OCI-LY3 (cell line): Measurements from ENCODE around the gene S1PR2.

Source experiments
- H2AFZ ChIP-seq: fragments of 200-600, 300-600 bp; shearing (Covaris generic); 2 replicates; pipeline ENCODE4 v1.6.0; 2014; ENCODE audit warnings: antibody characterized with exemption, low read depth, low read length
- H3K27ac ChIP-seq: fragments of 200-600, 300-600 bp; sonication (generic); 2 replicates; pipeline ENCODE4 v1.5.1; 2014; ENCODE audit warnings: mild to moderate bottlenecking, low read length, moderate library complexity, mixed read lengths
- H3K27me3 ChIP-seq: fragments of 200-600, 300-600 bp; sonication (generic); 2 replicates; pipeline ENCODE4 v1.6.1; 2014; ENCODE audit warnings: low read depth, low read length, mixed read lengths
- H3K36me3 ChIP-seq: fragments of 200-600, 300-600 bp; sonication (generic); replicated peaks from 2 replicates; pipeline ENCODE3; 2014; ENCODE audit warnings: low read depth, low read length, mixed read lengths
- H3K4me1 ChIP-seq: fragments of 300-600, 200-600 bp; sonication (generic); 2 replicates; pipeline ENCODE4 v1.6.1; 2014; ENCODE audit warnings: low read length, mixed read lengths
- H3K4me2 ChIP-seq: fragments of 200-600, 300-600 bp; sonication (generic); 2 replicates; pipeline ENCODE4 v1.6.1; 2014; ENCODE audit warnings: low read length, mixed read lengths
- H3K4me3 ChIP-seq: fragments of 300-600, 200-600 bp; sonication (generic); 2 replicates; pipeline ENCODE4 v1.5.1; 2014; ENCODE audit warnings: antibody characterized with exemption, mild to moderate bottlenecking, low read length, moderate library complexity
- H3K79me2 ChIP-seq: fragments of 300-600, 200-600 bp; shearing (Covaris generic); 2 replicates; pipeline ENCODE4 v1.6.1; 2014; ENCODE audit warnings: mild to moderate bottlenecking, low read length, mixed read lengths
- H3K9ac ChIP-seq: fragments of 300-600, 200-600 bp; shearing (Covaris generic); 2 replicates; pipeline ENCODE4 v1.6.0; 2014; ENCODE audit warnings: mild to moderate bottlenecking, low read length, moderate library complexity
- H3K9me3 ChIP-seq: fragments of 200-600, 300-600 bp; shearing (Covaris generic); 2 replicates; pipeline ENCODE4 v1.6.1; 2014; ENCODE audit warnings: low read length, mixed read lengths; ENCODE audit not compliant: insufficient read depth
- H4K20me1 ChIP-seq: fragments of 200-600, 300-600 bp; sonication (generic); 2 replicates; pipeline ENCODE4 v1.6.1; 2016; ENCODE audit warnings: low read length, mixed read lengths; ENCODE audit not compliant: insufficient read depth
- EZH2phosphoT487 ChIP-seq: fragments of 200-600 bp; shearing (Covaris generic); IDR thresholded peaks from 2 replicates; pipeline ENCODE4 v1.6.1; 2018; ENCODE audit warnings: antibody characterized with exemption, mixed run types, low read depth
- TF ChIP-seq, protein P1 (sequence below): fragments of 200-600, 300-600 bp; sonication (generic); IDR thresholded peaks from 2 replicates; pipeline ENCODE4 v1.5.1; 2014; ENCODE audit warnings: antibody characterized with exemption, low read length, low read depth

S1PR2 gene

GRCh38 chr19:10224337-10224736 lies 6.8 kb downstream of the S1PR2 start:
- Histone ChIP-seq H3K36me3 (peaks cover 18% of the 10 kb centered on the region), H4K20me1 (peaks cover 33% of the 10 kb centered on the region), H3K9ac (no peak overlapping the region), H3K4me3 (no peak overlapping the region), H3K79me2 (peaks cover 21% of the 10 kb centered on the region), H2AFZ (no peak overlapping the region), H3K27ac (no peak overlapping the region), H3K4me1 (peaks cover 30% of the 10 kb centered on the region), H3K27me3 (no peaks in the 10 kb centered on the region), H3K4me2 (no peak overlapping the region), H3K9me3 (no peaks in the 10 kb centered on the region)
- no peak for TF ChIP-seq EZH2phosphoT487
- TF ChIP-seq, protein P1, sequence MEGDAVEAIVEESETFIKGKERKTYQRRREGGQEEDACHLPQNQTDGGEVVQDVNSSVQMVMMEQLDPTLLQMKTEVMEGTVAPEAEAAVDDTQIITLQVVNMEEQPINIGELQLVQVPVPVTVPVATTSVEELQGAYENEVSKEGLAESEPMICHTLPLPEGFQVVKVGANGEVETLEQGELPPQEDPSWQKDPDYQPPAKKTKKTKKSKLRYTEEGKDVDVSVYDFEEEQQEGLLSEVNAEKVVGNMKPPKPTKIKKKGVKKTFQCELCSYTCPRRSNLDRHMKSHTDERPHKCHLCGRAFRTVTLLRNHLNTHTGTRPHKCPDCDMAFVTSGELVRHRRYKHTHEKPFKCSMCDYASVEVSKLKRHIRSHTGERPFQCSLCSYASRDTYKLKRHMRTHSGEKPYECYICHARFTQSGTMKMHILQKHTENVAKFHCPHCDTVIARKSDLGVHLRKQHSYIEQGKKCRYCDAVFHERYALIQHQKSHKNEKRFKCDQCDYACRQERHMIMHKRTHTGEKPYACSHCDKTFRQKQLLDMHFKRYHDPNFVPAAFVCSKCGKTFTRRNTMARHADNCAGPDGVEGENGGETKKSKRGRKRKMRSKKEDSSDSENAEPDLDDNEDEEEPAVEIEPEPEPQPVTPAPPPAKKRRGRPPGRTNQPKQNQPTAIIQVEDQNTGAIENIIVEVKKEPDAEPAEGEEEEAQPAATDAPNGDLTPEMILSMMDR: no peak

GRCh38 chr19:10223488-10224213 lies 7.5 kb downstream of the S1PR2 start:
- H3K4me2 ChIP-seq: no peak overlapping the region
- peaks cover 17% of the 10 kb centered on the region for H3K79me2 ChIP-seq
- no peak overlapping the region for H3K27ac ChIP-seq
- H3K27me3 ChIP-seq: no peaks in the 10 kb centered on the region
- H2AFZ ChIP-seq: no peak overlapping the region
- H3K36me3 ChIP-seq: peaks cover 18% of the 10 kb centered on the region
- no peak overlapping the region for H3K4me3 ChIP-seq
- no peak overlapping the region for H3K9ac ChIP-seq
- H4K20me1 ChIP-seq: peaks cover 31% of the 10 kb centered on the region
- peaks cover 28% of the 10 kb centered on the region for H3K4me1 ChIP-seq
- TF ChIP-seq, protein P1: no peak
- no peak for TF ChIP-seq EZH2phosphoT487
- no peaks in the 10 kb centered on the region for H3K9me3 ChIP-seq

DNA sequence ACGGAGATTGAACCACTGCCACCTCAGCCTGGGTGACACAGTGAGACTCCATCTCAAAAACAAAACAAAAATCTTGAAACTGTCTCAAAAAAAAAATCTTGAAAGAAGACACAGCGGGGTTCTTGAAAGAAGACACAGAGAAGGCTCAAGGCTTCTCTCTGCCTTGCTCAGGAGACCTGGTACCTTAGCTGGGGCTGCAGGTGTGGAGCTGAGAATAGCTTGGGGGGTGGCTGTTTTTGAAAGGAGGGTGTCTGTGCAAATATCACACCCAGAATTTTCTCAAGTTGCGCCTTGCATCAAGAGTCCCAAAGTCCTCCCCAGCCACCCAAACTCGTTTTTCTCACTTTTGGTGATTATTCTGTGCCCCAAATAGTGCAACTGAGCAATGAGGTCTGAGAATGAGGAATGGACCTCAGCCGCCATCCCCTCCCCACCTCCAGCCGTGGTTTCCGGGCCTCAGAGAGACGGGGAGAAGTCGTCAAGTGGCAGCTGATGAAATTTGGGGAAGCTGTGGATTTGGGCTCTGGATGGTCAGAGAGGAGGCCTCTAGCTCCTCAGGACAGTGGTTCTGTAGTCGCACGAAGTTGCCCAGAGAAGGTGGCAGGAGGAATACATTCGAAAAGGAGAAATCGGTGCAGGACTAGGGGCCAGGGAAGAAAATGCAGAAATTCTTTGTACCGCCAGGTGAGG lies 8.8 kb downstream of the S1PR2 start:
- Histone ChIP-seq H3K79me2 (peaks cover 8% of the 10 kb centered on the region; the same call in 1 of the 2 replicates), H3K9ac (no peak overlapping the region), H3K4me1 (peaks cover 21% of the 10 kb centered on the region), H3K4me3 (no peak overlapping the region), H3K4me2 (no peak overlapping the region), H3K27me3 (no peaks in the 10 kb centered on the region), H3K36me3 (peaks cover 14% of the 10 kb centered on the region), H3K9me3 (no peaks in the 10 kb centered on the region), H2AFZ (no peak overlapping the region), H4K20me1 (peaks cover 23% of the 10 kb centered on the region), H3K27ac (no peak overlapping the region)
- TF ChIP-seq, protein P1: no peak
- no peak for TF ChIP-seq EZH2phosphoT487

DNA sequence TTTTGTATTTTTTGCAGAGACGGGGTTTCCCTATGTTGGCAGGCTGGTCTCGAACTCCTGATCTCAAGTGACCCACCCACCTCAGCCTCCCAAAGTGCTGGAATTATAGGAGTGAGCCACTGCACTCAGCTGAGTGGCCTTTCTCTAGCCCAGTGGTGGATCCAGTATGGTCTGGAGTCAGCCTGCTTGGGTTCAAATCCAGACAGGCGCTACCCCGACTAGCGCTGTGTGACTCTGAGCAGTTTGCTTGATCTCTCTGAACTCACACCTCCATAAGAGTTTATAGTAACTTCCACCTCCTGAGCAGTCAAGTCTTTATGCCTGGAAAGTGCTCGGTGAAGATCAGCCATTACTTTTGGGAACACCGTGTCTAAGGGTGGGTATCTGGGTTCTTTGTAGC lies 10.4 kb downstream of the S1PR2 start:
- TF ChIP-seq, protein P1: no peak
- TF ChIP-seq EZH2phosphoT487: no peak
- H3K4me2 ChIP-seq: no peak overlapping the region

More for the DNA sequence above, 10.4 kb downstream of the S1PR2 start:
- Histone ChIP-seq H3K4me1 (peaks cover 17% of the 10 kb centered on the region), H3K4me3 (no peak overlapping the region), H3K27me3 (no peaks in the 10 kb centered on the region), H2AFZ (no peak overlapping the region), H3K9ac (no peak overlapping the region), H3K79me2 (peaks cover 4% of the 10 kb centered on the region; the same call in 1 of the 2 replicates), H3K27ac (no peak overlapping the region), H3K9me3 (no peaks in the 10 kb centered on the region), H3K36me3 (peaks cover 14% of the 10 kb centered on the region), H4K20me1 (peaks cover 10% of the 10 kb centered on the region)
